GM19455 (cell line): Measurements from ENCODE around the gene SLC17A9.

Experiments
- ATAC-seq: cut with Tn5 transposase; IDR thresholded peaks from one replicate; pipeline ENCODE4 v1.9.1; 2021; ENCODE audit not compliant: unreplicated experiment

The SLC17A9 gene

DNA sequence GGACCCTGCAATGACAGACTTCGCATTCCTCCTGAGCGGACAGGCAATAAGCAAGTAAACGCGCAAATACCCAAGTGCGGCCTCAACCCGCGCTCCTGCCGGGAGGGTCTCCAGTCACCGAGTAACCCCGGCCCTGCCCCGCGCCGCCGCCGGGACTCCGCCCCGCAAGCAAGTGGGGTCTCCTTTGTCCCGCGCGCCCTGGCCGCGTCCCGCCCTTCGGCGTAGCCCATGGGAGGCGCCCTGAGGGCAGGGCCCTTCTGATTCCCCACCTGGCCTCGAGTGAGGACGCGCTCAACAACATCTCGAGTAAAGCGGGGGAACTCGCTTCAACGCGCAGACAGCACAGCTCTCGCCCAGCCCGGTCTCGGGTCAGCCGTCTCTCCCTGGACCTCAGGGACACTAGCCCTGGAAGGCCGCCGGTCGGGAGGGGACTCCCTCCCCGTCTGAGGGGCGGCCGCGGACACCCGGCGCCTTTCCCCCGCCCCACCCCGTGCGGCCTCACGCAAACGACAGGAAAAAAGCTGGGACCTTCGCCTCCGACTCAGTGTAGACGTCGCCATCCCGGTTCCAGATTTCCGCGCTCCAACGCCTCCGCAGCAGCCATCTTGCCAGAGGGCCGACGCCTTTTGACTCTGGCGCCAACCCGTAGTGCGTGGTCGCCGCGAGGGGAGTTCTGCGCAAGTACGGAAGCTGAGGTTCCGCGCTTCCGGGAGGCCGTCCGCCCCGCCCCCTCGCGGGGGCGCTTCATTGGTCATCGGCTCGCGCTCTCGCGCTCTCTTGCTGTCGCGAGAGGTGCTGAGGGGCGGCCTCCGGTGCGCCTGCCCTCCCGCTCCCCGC lies 15.0 kb upstream of the SLC17A9 start:
- ATAC-seq = peak; percentile 85

DNA sequence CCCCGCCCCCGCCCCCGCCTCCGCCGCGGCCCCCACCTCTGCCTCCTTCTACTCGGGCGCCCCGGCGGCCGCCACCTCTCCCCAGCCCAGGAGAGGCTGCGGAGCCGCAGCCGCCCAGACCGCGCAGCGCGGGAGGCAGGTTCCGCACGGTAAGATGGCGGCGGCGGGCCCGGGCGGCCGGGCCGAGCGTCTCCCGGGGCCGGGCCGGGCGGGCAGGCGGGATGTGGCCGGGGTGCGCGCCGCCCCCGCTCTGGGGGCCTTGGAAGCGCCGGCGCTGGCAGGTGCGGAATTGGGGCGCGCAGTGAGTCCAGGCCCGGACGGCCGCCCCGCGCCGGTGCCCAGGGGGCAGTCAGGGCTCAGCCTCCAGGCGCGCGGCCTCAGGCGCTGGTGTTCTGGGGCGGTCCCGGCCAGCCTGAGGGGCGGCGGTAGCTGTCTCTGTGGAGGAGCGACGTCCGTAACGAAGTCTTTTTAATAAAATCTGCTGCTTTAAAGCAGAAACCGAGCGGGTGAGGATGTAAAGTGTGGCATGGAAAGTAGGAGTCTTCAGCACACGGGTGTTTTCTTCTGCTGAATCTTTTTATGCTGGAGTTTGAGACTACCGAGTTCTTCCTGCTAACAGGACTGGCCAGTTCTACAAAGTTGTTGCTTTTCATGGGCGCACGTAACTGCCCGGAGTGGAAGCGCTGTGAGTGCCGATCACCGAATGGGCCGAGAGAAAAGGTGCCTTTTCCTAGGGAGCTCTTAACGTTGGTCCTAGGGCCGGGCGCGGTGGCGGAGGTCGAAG lies 14.2 kb upstream of the SLC17A9 start, which contains the start of gene GID8:
Gene GID8, plus strand, starts transcription at position 43 of the 784 bp plus-strand sequence. CDS start 3,356 bp downstream, outside the sequence.
- peak; percentile 42 for ATAC-seq

DNA sequence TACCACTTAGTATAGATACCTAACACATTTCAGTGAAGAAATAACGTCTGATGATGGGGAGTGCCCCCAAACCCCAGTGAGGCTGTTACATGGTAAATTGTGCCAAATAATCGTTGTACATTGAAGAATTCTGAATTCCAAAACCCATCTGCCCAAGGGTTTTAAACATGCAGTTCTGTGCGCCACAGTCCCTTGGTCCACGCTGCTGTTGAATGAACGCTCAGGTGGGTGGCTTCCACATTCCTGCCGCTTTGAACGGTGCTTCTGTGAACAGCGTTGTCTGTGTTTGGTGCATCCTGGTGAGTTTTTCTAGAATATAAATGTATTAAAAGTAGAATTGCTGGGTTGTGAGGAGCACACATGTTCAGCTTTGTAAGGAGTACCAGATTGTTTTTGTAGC lies 11.6 kb upstream of the SLC17A9 start:
- no peak for ATAC-seq

DNA sequence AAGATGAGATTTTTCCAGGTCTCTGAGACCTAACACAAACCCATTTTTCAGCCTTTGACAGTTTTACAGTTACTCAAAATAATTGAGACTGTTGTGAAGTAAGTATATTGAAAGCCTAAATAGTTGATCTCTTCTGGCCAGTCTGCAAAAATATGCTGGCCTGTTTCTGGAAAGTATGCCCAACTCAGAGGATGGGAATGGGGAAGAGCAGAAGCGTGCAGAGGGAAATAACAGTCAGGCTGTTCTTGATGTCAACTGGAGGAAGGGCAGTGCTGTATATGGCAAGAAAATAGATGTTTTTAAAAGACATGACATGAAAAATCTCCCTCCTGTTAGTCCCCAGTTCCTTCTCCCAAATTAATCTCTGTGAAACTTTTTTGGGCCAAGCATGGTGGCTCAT lies 10.7 kb upstream of the SLC17A9 start:
- no peak for ATAC-seq

DNA sequence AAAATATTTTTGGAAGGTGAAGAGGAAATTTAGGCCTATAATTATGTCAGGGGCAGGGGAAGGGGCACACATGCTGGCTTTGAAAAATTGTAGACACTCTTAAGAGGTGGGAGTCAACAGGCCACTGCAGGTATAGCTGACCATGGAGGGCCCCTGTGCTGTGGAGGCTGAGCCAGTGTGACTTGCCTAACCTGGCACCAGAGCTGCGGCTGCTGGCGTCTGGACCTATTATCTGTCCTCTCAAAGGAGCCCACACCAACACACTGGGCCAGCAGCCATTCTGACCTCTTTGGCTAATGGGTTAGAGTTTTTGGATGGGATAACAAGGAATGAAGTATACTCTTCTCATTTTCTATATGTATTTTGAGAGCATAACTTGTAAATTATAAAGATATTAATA lies 10.1 kb upstream of the SLC17A9 start:
- ATAC-seq = no peak

DNA sequence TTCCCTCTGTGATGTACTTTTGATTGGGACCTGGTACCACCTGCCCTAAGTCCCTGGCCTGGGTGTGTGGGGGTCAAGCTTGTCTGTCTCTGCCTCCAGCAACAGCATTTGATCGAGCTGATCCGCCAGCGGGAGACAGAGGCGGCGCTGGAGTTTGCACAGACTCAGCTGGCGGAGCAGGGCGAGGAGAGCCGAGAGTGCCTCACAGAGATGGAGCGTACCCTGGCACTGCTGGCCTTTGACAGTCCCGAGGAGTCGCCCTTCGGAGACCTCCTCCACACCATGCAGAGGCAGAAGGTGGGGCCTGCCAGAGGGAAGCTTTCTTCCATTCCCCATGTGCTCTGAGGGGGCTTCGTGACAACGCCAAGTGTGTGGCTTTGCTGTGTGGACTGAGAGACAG lies 9.1 kb upstream of the SLC17A9 start:
- ATAC-seq = no peak

DNA sequence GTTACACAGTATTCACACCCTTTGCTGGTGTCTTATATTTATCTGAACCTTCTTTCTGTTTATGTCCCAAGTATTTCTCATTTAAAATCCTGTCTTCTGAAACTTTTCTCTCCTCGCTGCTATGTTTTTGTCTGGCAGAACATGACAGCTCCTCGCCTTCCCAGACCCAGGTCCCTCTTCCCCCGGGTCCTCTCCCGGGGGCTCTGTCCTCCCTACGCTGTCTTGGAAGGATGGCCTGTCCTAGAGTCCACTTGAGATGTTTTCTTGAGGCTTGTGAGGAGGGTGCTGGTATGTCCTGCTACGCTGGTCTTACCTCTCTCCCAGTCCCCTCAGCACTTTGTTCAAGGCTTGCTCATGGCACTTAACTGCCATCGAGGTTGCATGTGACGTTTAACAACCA lies 8.3 kb upstream of the SLC17A9 start:
- ATAC-seq = no peak

DNA sequence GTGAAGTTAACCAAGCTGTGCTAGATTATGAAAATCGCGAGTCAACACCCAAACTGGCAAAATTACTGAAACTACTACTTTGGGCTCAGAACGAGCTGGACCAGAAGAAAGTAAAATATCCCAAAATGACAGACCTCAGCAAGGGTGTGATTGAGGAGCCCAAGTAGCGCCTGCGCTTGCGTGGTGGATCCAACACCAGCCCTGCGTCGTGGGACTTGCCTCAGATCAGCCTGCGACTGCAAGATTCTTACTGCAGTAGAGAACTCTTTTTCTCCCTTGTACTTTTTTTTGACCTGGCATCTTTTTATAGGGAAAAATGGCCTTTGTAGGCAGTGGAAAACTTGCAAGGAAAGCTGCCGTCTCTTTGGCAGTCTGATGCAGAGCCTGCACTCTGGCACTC lies 7.8 kb upstream of the SLC17A9 start:
- no peak for ATAC-seq

DNA sequence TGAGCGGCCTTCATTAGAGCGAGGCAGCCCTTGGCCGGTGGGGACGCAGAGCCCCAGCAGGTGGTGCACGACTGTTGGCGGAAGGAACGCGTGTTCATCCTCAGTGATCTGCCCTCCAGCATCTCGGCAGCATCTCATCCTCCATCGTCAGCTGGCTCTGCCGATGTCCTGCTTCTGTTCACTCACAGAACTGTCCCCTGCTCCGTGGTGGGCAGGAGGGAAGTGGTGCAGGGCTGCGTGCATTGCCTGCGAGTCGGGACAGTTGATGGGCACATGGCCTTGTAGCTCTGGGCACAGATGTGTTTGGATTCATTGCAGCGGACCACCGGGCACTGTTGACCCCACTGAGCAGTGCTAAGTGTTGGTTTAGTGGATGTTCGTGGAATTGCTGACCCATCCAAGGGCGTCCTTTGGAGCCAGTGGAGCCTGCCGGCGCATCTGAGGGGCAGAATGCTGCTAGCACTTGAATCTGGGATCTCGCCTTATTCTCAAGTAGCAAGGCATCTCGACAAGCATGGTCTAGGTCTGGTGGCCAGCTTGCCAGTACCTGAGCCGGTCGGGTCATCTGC lies 6.7 kb upstream of the SLC17A9 start:
- ATAC-seq = no peak

DNA sequence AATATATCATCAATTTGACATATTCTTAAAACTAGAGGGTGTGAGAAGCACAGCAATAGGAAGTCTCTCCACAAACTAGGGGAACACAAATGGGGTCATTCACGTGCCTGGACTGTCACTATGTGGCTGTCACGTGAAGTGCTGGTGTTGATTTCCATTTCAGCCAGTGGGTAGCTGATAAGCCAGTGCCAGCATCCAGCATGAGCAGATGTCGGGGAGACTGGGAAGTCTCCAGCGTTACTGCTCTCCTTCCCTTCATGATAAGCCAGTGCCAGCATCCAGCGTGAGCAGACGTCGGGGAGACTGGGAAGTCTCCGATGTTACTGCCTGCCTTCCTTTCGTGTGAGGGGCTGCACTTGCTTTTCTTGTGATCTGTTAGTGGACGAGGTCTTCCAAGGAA lies 5.6 kb upstream of the SLC17A9 start:
- ATAC-seq = no peak

DNA sequence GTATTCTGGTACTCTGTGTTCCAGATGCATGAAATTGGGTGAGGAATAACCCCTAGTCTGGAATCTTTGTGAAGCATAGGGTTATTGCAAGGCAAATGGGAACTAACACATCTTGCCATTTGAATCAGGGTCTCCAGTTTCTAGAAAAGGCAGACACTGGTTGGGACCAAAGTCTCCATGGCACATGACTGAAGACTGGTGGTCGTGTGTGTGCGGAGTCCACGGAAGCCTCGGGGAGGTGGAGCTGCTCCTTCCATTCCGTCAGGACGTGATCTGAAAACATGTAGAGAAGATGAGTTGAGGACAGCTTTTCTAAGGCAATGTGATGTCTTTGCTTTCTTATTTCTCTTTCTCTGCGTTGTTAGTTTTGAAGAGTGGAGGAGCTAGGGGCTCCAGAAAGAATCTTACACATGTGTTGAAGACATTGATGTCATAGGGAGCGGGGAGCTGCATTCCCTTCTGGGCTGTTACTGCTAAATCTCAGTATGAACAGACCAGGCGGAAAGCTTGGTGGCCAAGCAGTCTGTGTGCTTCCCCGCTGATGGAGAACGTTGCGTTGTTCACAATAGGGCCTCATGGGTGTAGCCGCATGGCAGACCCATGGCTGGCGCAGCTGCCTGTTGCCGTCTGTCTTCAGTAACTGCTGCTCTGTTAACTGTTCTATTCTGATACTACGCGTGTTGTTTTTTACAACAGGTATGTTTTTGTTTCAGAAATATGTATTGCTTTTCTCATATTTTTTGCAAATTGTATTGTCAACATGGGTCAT lies 4.8 kb upstream of the SLC17A9 start:
- no peak for ATAC-seq

DNA sequence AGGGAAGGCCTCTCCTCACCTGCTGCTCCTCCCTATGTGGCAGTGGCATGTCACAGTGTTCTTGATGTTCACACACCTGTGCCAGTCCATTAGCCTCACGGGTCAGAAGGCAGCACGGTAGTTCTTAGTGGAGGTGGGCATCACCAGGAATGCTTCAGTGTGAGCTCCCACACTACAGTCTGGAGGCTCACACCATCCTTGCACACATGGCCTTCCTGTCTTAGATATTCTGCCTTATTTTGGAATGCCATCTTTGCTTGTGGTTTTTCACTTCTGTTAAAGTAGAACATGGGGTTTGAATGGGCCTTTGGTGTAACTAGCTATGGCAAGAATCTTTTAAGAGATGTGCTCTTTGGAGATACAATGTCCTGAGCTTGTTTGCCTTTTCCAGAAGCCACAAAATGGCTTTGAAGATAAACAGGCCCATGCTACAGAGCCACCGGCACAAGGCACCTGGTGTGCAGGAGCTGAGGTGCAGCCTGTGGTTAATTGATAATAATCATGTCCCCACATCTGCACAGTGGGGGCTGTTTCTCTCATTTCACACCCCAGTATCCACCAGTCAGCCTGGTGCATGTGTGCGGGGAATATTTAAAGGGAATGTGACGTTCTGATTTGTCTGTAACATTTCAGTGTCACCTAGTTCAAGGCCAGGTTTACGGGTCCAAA lies 3.2 kb upstream of the SLC17A9 start:
- no peak for ATAC-seq

DNA sequence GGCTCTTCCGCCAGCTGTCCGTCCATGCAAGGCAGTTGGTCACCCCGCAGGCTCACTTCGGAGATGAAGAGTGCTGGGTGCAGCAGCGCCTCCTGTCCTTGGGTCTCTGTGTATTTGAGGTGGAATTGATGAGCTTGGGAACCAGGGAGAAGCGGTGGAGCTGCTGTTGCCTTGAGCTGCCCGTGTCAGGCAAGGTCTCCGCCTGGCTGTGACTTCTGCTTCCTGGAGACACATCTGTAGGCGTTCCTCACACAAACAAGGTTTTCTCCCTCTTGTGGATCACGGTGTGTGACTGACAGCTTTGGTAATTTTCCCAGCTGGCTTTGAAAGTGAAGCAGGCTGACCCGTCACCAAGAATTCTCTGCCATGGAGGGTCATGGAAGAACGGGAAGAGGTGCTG lies 2.5 kb upstream of the SLC17A9 start:
- ATAC-seq = no peak

DNA sequence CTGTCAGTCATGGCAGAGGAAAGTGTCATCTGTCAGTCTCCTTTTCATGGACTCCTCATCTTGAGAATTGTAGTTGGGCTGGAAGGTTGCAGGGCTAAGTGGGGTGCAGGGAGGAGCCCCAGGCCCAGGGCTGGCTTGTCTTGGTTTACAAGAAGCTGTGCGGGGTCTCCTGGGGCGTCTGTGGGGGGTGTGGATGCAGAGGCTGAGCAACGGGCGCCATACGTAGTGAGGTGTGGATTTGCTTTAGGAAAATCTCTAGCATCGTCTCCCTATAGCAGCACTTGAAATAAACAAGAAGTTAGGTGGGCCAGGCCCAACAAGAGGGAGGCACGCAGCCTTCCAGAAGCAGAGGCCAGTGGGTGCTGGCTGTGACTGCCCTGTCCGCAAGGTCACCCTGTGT lies 1.8 kb upstream of the SLC17A9 start:
- no peak for ATAC-seq

DNA sequence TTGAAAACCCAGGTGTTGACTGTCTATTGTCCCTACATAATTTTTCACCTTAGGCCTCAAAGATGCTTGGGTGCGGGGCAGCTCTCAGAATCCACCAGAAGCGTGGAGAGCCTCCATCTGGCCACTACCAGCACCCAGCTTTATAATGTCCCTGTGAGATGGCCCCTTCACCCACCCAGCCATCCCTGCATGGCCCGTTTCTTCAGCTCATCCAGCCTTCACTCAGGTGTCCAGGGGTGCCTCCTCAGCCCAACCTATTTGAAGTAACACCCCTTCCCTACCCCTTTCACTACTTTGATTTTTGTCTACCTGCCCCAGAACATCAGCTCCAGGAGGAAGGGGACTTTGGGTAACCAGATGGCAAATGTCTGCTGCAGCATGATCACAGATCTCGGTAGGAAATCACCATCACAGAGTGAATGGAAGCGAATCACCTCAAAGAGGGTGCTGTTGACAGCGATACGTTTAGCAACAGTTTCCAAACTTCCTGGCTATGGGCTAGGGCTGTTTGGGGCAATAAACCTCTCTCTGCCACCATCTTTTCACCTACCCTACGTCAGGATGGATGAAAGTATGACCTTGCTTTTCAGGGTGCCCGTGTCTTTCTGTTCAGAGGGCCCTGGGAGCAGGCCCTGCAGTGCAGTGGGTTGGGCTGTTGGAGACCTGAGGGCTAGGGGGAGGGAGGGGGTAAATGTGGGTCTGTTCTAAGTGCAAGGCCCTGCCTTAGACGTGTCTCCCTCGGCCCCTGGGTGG lies 1.2 kb upstream of the SLC17A9 start:
- ATAC-seq = no peak

DNA sequence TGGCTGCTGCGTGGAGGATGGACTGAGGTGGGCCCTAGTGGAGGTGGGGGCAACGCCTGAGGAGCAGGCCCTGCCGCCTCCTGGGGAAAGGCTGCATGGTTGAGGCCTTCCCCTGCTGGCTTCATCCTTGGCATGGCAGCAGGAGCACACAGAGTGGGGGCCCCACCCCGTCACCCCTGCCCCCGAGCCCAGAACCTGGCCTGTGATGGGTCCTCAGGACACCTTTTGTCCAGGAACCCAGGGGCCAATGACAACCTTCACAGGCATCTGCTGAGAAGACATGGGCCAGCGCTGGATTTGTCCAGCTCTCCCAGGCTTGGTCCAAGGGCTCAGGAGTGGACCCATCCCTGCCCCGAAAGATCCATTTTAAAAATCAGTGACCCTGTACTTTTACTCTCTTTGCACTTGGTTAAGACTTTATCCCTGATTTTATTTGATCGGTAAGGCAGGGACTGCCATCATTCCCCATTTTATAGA lies 575 bp upstream of the SLC17A9 start:
- no peak for ATAC-seq

DNA sequence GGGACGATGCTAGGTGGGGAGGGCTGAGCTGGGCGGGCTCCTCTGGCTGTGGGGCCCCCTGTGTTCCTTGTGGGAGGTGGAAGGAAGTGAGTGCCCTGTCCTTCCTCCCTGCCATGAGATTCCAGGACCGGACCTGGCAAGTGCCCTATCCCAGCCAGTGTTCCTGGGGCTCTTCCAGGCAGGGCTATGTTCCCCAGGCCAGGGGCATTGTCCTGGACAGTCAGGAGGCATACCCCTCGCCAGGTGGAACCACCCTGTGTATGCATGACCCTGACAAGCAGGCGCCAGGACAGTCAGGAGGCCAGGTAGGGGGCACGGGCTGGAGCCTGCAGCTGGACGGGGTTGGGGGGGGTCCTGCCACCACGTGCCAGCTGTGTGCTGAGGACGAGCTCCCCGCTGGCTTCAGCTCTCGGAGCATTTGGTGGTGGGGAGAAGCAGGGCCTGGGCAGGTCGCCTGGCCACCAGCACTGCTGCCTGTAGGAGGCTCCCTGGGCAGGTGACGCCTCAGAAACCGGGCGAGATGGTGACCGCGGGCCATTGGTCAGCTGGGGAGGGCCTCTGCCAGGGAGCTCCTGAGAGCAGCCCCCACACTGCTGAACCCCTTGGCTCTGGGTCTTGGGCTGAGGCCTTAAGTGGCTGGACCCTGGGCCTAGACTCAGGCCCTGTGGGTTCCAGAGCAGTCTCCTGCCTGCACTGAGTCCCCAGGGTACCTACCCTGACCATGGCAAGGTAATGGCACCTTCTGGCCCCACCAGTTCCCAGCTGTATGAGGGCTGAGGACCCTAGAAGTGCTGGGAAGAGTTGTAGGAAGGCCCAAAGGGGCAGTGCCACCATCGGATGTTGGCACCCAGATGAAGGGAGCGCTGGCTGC lies 694 bp downstream of the SLC17A9 start:
- ATAC-seq = peak; percentile 14

DNA sequence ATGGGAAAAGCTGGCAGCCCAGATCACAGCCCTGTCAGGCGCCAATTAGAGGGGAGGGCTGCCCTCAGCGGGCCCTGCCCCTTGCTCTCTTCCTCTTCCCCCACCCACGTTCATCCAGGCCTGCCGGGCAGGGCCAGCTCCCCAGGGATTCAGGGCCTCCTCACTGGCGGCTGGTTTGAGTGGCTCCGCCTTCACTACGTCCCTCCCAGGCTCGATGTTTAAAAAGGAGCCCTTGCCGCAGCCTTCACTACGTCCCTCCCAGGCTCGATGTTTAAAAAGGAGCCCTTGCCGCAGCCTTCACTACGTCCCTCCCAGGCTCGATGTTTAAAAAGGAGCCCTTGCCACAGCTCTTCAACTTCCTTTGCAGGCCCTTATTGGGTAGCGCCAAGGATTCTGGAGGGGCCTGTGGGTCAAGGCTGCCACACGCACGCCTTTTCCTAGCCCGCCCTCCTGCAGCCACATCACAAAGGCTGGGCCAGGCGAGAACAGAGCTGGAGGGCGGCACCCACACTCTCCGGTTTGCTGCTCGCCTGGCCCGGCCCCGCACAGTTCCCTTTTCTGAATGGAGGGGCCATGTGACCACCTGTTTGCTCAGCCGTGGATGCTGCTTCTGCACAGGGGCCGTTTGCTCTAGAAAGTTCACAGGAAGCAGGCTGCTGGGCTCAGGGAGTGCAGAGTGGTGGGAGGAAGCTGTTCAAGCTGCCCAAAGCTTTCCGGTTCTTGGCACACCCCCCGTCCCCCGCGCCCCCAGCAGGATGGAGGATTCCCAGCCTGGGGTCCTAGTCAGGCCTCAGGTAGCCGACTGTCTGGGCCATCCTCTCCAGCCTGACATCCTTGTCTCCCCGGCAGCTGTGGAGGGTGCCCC lies 1.6 kb downstream of the SLC17A9 start:
- peak; percentile 64 for ATAC-seq
